ENCODE results near the gene RIMS1.

DNA sequence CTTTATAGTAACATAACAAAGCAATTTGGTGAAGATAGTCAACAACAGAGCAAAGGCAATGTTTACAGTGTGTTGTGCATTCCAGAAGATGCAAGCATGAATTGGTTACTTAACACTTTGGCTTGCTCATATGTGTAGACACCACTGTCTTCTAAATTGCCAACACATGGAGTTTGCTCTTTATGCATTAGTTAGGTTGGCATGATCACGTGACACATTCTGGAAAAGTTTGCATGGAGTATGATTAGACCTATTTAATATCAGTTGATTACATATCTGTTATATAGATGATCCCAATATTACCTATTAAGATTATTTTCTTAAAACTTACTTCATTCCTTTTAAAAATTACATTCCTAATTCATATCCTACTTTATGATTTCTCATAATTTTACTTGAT, 197.6 kb downstream of the RIMS1 start:
- TF ChIP-seq, protein P1, sequence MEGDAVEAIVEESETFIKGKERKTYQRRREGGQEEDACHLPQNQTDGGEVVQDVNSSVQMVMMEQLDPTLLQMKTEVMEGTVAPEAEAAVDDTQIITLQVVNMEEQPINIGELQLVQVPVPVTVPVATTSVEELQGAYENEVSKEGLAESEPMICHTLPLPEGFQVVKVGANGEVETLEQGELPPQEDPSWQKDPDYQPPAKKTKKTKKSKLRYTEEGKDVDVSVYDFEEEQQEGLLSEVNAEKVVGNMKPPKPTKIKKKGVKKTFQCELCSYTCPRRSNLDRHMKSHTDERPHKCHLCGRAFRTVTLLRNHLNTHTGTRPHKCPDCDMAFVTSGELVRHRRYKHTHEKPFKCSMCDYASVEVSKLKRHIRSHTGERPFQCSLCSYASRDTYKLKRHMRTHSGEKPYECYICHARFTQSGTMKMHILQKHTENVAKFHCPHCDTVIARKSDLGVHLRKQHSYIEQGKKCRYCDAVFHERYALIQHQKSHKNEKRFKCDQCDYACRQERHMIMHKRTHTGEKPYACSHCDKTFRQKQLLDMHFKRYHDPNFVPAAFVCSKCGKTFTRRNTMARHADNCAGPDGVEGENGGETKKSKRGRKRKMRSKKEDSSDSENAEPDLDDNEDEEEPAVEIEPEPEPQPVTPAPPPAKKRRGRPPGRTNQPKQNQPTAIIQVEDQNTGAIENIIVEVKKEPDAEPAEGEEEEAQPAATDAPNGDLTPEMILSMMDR (IDR thresholded peaks at IDR 0.05) = no peak
- no peak for TF ChIP-seq EZH2 (IDR thresholded peaks at IDR 0.05; ENCODE audit: borderline replicate concordance, insufficient read depth, low read depth, low read length, poor library complexity, severe bottlenecking)

All from B cell (primary cell).